SK-N-SH (cell line): ENCODE results near the gene ZBTB7A. TPM values are rescaled to one million over a fixed set of nuclear protein-coding genes. Genes with fewer than 3 reads are reported as not detected.

Experiments
- CTCF ChIA-PET: fragments of 300-600, 350-600 bp; formaldehyde crosslinking; extraction: SDS; loops from one replicate; lab custom pipeline; 2021; lab: Yijun Ruan, JAX
- POLR2A ChIA-PET: fragments of 350-600 bp; sonication (Branson Sonifier 250); formaldehyde crosslinking; extraction: SDS; loops from one replicate; lab custom pipeline; 2020; ENCODE audit warnings: antibody characterized with exemption, inconsistent platforms; lab: Yijun Ruan, JAX
- DNase-seq: peaks from one replicate; pipeline ENCODE4 v3.0.0; 2012
- H2AFZ ChIP-seq: fragments of 200-600 bp; sonication (generic); 2 replicates; pipeline ENCODE4 v1.8.1; 2016; ENCODE audit warnings: antibody characterized with exemption, mild to moderate bottlenecking, low read depth
- H3F3A ChIP-seq: fragments of 200-600 bp; sonication (generic); replicated peaks from 2 replicates; pipeline ENCODE3; 2016; ENCODE audit warnings: antibody characterized with exemption, mild to moderate bottlenecking; ENCODE audit not compliant: insufficient read depth
- H3K27ac ChIP-seq, 2 experiments: fragments of 200-500 bp in 1 of 2; fragments of 200-600 bp in 1 of 2; sonication (Bioruptor generic) in 1 of 2; sonication (generic), shearing (Covaris generic) in 1 of 2; 2 replicates each; pipeline versions ENCODE4 v1.5.1 to v1.6.1; 2014 to 2016; ENCODE audit warnings: low read depth in 2 of 2, inconsistent platforms in 1 of 2, low read length in 1 of 2, mild to moderate bottlenecking in 1 of 2, mixed read lengths in 1 of 2
- H3K27me3 ChIP-seq: fragments of 200-600 bp; sonication (generic), shearing (Covaris generic); 2 replicates; pipeline ENCODE4 v1.6.1; 2016; ENCODE audit warnings: mixed run types; ENCODE audit not compliant: insufficient read depth
- H3K36me3 ChIP-seq, 2 experiments: fragments of 200-500 bp in 1 of 2; fragments of 200-600 bp in 1 of 2; sonication (Bioruptor generic) in 1 of 2; sonication (generic) in 1 of 2; replicated peaks in 1 of 2; 2 replicates each; pipeline versions ENCODE3 to v1.5.1; 2014 to 2016; ENCODE audit warnings: low read length in 1 of 2, mild to moderate bottlenecking in 1 of 2; ENCODE audit not compliant: insufficient read depth in 2 of 2, control insufficient read depth in 1 of 2
- H3K4me1 ChIP-seq, 2 experiments: fragments of 200-500 bp in 1 of 2; fragments of 200-600 bp in 1 of 2; sonication (Bioruptor generic) in 1 of 2; sonication (generic), shearing (Covaris generic) in 1 of 2; 2 replicates each; pipeline versions ENCODE4 v1.5.1 to v1.6.1; 2014 to 2016; ENCODE audit warnings: low read depth in 1 of 2, low read length in 1 of 2, mixed run types in 1 of 2; ENCODE audit not compliant: insufficient read depth in 2 of 2, control insufficient read depth in 1 of 2
- H3K4me2 ChIP-seq: fragments of 200-600 bp; sonication (generic), shearing (Covaris generic); 2 replicates; pipeline ENCODE4 v1.6.1; 2017; ENCODE audit warnings: mixed run types
- H3K4me3 ChIP-seq, 2 experiments: fragments of 200-500 bp in 1 of 2; fragments of 200-600 bp in 1 of 2; sonication (Bioruptor generic) in 1 of 2; sonication (generic), shearing (Covaris generic) in 1 of 2; 2 replicates each; pipeline versions ENCODE4 v1.5.1 to v1.8.1; 2014 to 2016; ENCODE audit warnings: low read depth in 2 of 2, inconsistent platforms in 1 of 2, low read length in 1 of 2, mild to moderate bottlenecking in 1 of 2, mixed read lengths in 1 of 2, moderate library complexity in 1 of 2
- H3K79me2 ChIP-seq: fragments of 200-600 bp; sonication (generic); 2 replicates; pipeline ENCODE4 v1.8.1; 2017; ENCODE audit warnings: mild to moderate bottlenecking; ENCODE audit not compliant: insufficient read depth
- H3K9ac ChIP-seq: fragments of 200-600 bp; sonication (generic); 2 replicates; pipeline ENCODE4 v1.6.1; 2017; ENCODE audit warnings: mixed run types
- H3K9me2 ChIP-seq: fragments of 200-600 bp; sonication (generic); 2 replicates; pipeline ENCODE4 v1.6.1; 2017; ENCODE audit warnings: mixed run types
- H3K9me3 ChIP-seq: fragments of 200-600 bp; sonication (generic); 2 replicates; pipeline ENCODE4 v1.6.1; 2017; ENCODE audit warnings: mixed run types, mild to moderate bottlenecking, moderate library complexity
- H4K20me1 ChIP-seq: fragments of 200-600 bp; sonication (generic); 2 replicates; pipeline ENCODE4 v1.6.1; 2017; ENCODE audit warnings: mild to moderate bottlenecking, mixed run types; ENCODE audit not compliant: insufficient read depth
- ELF1 ChIP-seq: IDR thresholded peaks from 2 replicates; pipeline ENCODE4 v1.4.0; 2012
- EZH2phosphoT487 ChIP-seq: fragments of 200-600 bp; sonication (generic); IDR thresholded peaks from 2 replicates; pipeline ENCODE4 v1.6.1; 2017; ENCODE audit warnings: low read depth, mixed run types, mild to moderate bottlenecking, antibody characterized with exemption, moderate library complexity, borderline replicate concordance
- FOXJ3 ChIP-seq: sonication (generic); formaldehyde crosslinking; IDR thresholded peaks from 2 replicates; pipeline ENCODE4 v1.5.1; 2020; ENCODE audit warnings: mild to moderate bottlenecking, missing genetic modification reagents
- GABPA ChIP-seq: IDR thresholded peaks from 2 replicates; pipeline ENCODE4 v1.4.0; 2012; ENCODE audit warnings: low read depth, mild to moderate bottlenecking
- IRF3 ChIP-seq: fragments of 150-350 bp; IDR thresholded peaks from 2 replicates; pipeline ENCODE4 v1.6.1; 2016; ENCODE audit warnings: mild to moderate bottlenecking, low read depth, low read length
- JUND ChIP-seq: IDR thresholded peaks from 2 replicates; pipeline ENCODE4 v1.4.0; 2012
- PBX3 ChIP-seq: IDR thresholded peaks from 2 replicates; pipeline ENCODE4; 2012
- POLR2AphosphoS5 ChIP-seq: IDR thresholded peaks from 2 replicates; pipeline ENCODE4 v1.6.1; 2012; ENCODE audit warnings: low read depth, low read length
- SIN3A ChIP-seq: IDR thresholded peaks from 2 replicates; pipeline ENCODE4 v1.6.1; 2012; ENCODE audit warnings: low read depth, mild to moderate bottlenecking, low read length, moderate library complexity, borderline replicate concordance
- TAF1 ChIP-seq: IDR thresholded peaks from 2 replicates; pipeline ENCODE4 v1.6.1; 2012; ENCODE audit warnings: low read depth, mild to moderate bottlenecking, low read length, moderate library complexity, borderline replicate concordance
- TCF12 ChIP-seq: IDR thresholded peaks from 2 replicates; pipeline ENCODE4 v1.4.0; 2012
- TEAD4 ChIP-seq: IDR thresholded peaks from 2 replicates; pipeline ENCODE4 v1.4.0; 2012; ENCODE audit warnings: mild to moderate bottlenecking, borderline replicate concordance; ENCODE audit not compliant: insufficient read depth
- YY1 ChIP-seq: IDR thresholded peaks from 2 replicates; pipeline ENCODE4 v1.4.0; 2012; ENCODE audit warnings: low read depth, mild to moderate bottlenecking
- WGBS: methylation state at CpG from one replicate; pipeline ENCODE4 v1.1.6; 2017; ENCODE audit warnings: low lambda C conversion rate; 5-methylcytosine and 5-hydroxymethylcytosine counted together
- polyA plus RNA-seq, 3 experiments: library from polyadenylated mRNA; depleted of rRNA; stranded (reverse); fragments of >200 nt; gene quantifications; 2 replicates each; pipeline ENCODE4 v1.2.3, GENCODE V29; 2012
- TF ChIP-seq, protein P1 (sequence below): fragments of 150-350 bp; IDR thresholded peaks from 2 replicates; pipeline ENCODE4 v1.6.1; 2017; ENCODE audit warnings: antibody characterized with exemption, low read length, low read depth, borderline replicate concordance
- TF ChIP-seq, protein P2 (sequence below): IDR thresholded peaks from 2 replicates; pipeline ENCODE4 v1.6.1; 2012; ENCODE audit warnings: mild to moderate bottlenecking, low read depth, low read length, moderate library complexity

ZBTB7A gene
- polyA plus RNA-seq, 1 of the 3 experiments (the other 2 are of a cell fraction), result 7.4 TPM

GRCh38 chr19:4114181-4114580, 47.5 kb upstream of the ZBTB7A start:
- no peak overlapping the region for H3K27ac ChIP-seq
- no peaks in the 10 kb centered on the region for H3K4me1 ChIP-seq
- H3K27me3 ChIP-seq, result no peaks in the 10 kb centered on the region
- H3K9me2 ChIP-seq, result no peaks in the 10 kb centered on the region
- no peak overlapping the region for H2AFZ ChIP-seq
- POLR2A ChIA-PET, result no interaction called here
- CTCF ChIA-PET, result interaction anchor here (1.8 kb wide), 1 partner anchor 26 kb away, joined by 6 read pairs; no protein-coding TSS in a partner anchor
- H3K9ac ChIP-seq, result no peak overlapping the region
- H3K9me3 ChIP-seq, result no peaks in the 10 kb centered on the region
- no peak for TF ChIP-seq YY1
- no peak for TF ChIP-seq TAF1
- TF ChIP-seq, protein P1, sequence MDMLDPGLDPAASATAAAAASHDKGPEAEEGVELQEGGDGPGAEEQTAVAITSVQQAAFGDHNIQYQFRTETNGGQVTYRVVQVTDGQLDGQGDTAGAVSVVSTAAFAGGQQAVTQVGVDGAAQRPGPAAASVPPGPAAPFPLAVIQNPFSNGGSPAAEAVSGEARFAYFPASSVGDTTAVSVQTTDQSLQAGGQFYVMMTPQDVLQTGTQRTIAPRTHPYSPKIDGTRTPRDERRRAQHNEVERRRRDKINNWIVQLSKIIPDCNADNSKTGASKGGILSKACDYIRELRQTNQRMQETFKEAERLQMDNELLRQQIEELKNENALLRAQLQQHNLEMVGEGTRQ, result no peak
- no peak for TF ChIP-seq EZH2phosphoT487
- no peak for TF ChIP-seq PBX3
- no peak for TF ChIP-seq JUND
- TF ChIP-seq TEAD4, result no peak
- TF ChIP-seq POLR2AphosphoS5, result no peak
- no peak for TF ChIP-seq FOXJ3
- TF ChIP-seq ELF1, result no peak
- no peak for TF ChIP-seq GABPA
- no peak for TF ChIP-seq TCF12
- no peak for TF ChIP-seq SIN3A
- TF ChIP-seq, protein P2, sequence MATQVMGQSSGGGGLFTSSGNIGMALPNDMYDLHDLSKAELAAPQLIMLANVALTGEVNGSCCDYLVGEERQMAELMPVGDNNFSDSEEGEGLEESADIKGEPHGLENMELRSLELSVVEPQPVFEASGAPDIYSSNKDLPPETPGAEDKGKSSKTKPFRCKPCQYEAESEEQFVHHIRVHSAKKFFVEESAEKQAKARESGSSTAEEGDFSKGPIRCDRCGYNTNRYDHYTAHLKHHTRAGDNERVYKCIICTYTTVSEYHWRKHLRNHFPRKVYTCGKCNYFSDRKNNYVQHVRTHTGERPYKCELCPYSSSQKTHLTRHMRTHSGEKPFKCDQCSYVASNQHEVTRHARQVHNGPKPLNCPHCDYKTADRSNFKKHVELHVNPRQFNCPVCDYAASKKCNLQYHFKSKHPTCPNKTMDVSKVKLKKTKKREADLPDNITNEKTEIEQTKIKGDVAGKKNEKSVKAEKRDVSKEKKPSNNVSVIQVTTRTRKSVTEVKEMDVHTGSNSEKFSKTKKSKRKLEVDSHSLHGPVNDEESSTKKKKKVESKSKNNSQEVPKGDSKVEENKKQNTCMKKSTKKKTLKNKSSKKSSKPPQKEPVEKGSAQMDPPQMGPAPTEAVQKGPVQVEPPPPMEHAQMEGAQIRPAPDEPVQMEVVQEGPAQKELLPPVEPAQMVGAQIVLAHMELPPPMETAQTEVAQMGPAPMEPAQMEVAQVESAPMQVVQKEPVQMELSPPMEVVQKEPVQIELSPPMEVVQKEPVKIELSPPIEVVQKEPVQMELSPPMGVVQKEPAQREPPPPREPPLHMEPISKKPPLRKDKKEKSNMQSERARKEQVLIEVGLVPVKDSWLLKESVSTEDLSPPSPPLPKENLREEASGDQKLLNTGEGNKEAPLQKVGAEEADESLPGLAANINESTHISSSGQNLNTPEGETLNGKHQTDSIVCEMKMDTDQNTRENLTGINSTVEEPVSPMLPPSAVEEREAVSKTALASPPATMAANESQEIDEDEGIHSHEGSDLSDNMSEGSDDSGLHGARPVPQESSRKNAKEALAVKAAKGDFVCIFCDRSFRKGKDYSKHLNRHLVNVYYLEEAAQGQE, result no peak
- no peak for TF ChIP-seq IRF3
- TF ChIP-seq, all 33 proteins: peak for 0
- Histone ChIP-seq H4K20me1 (peaks cover 9% of the 10 kb centered on the region; the same call in 1 of the 2 replicates), H3K4me2 (no peak overlapping the region), H3F3A (no peaks in the 10 kb centered on the region), H3K36me3 (peaks cover 33 to 48% of the 10 kb centered on the region in 2 experiments), H3K79me2 (peaks cover 36% of the 10 kb centered on the region), H3K4me3 (no peak overlapping the region)
- WGBS, result 90% methylated on average over 12 of the region's 19 CpGs
- no peak for DNase-seq
